ENCODE measurements around the gene GEMIN4.

GEMIN4 gene

DNA sequence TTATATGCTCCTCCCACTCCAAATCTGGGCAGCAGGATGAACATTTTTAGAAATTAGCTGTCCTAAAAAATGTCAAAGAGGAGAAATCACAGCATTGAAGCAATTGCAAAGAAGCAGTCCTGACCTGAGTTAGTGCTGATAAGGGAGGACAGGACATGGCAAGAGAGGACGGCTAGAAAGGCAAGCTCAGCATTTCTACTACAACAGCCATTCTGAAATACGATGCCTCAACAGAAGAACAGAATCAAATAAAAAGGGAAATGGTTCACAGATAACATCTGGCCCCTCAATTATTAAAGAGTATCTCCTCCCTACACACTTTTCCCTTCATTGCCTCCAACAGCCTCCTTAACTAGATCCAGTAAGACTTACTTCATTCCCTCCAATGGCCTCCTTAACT is 55.7 kb downstream of the GEMIN4 start:
- H3K9me3 Mint-ChIP-seq = no peaks in the 10 kb centered on the region
- H3K27ac Mint-ChIP-seq = no peak overlapping the region
- H3K4me3 Mint-ChIP-seq = no peak overlapping the region
- H3K27me3 Mint-ChIP-seq = no peaks in the 10 kb centered on the region
- H3K4me1 Mint-ChIP-seq (ENCODE audit: low read depth in 2 of 2) = no peaks in the 10 kb centered on the region
- ATAC-seq (replicated peaks) = no peak
- no peak for DNase-seq
- H3K36me3 Mint-ChIP-seq (ENCODE audit: insufficient read depth) = peaks cover 50% of the 10 kb centered on the region

All from effector memory CD8-positive, alpha-beta T cell (primary cell).